PC-9 (cell line): Measurements from ENCODE around the gene ANO4. TPM values are rescaled to one million over a fixed set of nuclear protein-coding genes. Genes with fewer than 3 reads are reported as not detected.
A peak's percentile ranks its signal among the peaks of the same experiment; 100 is the strongest.

Experiments used
- BruUV-seq: library from RNA; stranded (reverse); fragments of 400-500 nt; replicated peaks from 2 replicates; lab custom pipeline; 2021; lab: Mats Ljungman, UMichigan
- CTCF ChIA-PET: fragments of 300-600 bp; sonication (Branson Sonifier 250); formaldehyde crosslinking; loops from one replicate; lab custom pipeline; 2022; ENCODE audit warnings: antibody characterized with exemption; lab: Charles Lee
- POLR2A ChIA-PET: fragments of 300-600 bp; sonication (Branson Sonifier 250); formaldehyde crosslinking; loops from one replicate; lab custom pipeline; 2022; ENCODE audit warnings: antibody characterized with exemption; ENCODE audit not compliant: unreplicated experiment; lab: Charles Lee
- DNase-seq, 2 experiments: peaks; one replicate each; pipeline versions ENCODE4 v3.0.0 to v3.0.0-alpha.2; 2015 to 2022; ENCODE audit warnings: mixed read lengths in 1 of 2
- H2AFZ ChIP-seq: fragments of 200-600 bp; sonication (generic); 2 replicates; pipeline ENCODE4 v1.8.1; 2017; ENCODE audit warnings: antibody characterized with exemption
- H3F3A ChIP-seq: fragments of 200-600 bp; sonication (generic); 2 replicates; pipeline ENCODE4 v1.8.1; 2017; ENCODE audit warnings: antibody characterized with exemption, mild to moderate bottlenecking, low read depth; ENCODE audit not compliant: insufficient read depth
- H3K27ac ChIP-seq: fragments of 200-600 bp; sonication (generic); 2 replicates; pipeline ENCODE4 v1.6.1; 2016; ENCODE audit warnings: mixed run types
- H3K27me3 ChIP-seq: fragments of 200-600 bp; sonication (generic); 2 replicates; pipeline ENCODE4 v1.6.1; 2016; ENCODE audit warnings: low read depth, mixed run types; ENCODE audit not compliant: insufficient read depth
- H3K36me3 ChIP-seq: fragments of 200-600 bp; sonication (generic); 2 replicates; pipeline ENCODE4 v1.6.1; 2016; ENCODE audit warnings: low read depth, mixed run types
- H3K4me1 ChIP-seq: fragments of 200-600 bp; sonication (generic); replicated peaks from 2 replicates; pipeline ENCODE4 v1.6.1; 2016; ENCODE audit warnings: mixed run types; ENCODE audit not compliant: insufficient read depth
- H3K4me2 ChIP-seq: fragments of 200-600 bp; sonication (generic); 2 replicates; pipeline ENCODE4 v1.6.1; 2017; ENCODE audit warnings: mixed run types
- H3K4me3 ChIP-seq: fragments of 200-600 bp; sonication (generic); 2 replicates; pipeline ENCODE4 v1.6.1; 2016; ENCODE audit warnings: mixed run types
- H3K79me2 ChIP-seq: fragments of 200-600 bp; sonication (generic); 2 replicates; pipeline ENCODE4 v1.6.1; 2017; ENCODE audit warnings: low read depth, mixed run types
- H3K9me2 ChIP-seq: fragments of 200-600 bp; sonication (generic); 2 replicates; pipeline ENCODE4 v1.8.1; 2017; ENCODE audit warnings: mild to moderate bottlenecking; ENCODE audit not compliant: insufficient read depth
- H3K9me3 ChIP-seq: fragments of 200-600 bp; sonication (generic); 2 replicates; pipeline ENCODE4 v1.8.1; 2016; ENCODE audit warnings: low read depth; ENCODE audit not compliant: insufficient read depth
- H4K20me1 ChIP-seq: fragments of 200-600 bp; sonication (generic); 2 replicates; pipeline ENCODE4 v1.8.1; 2017; ENCODE audit not compliant: insufficient read depth
- CTCF ChIP-seq: fragments of 200-600 bp; sonication (generic); conservative IDR thresholded peaks from 2 replicates; pipeline ENCODE4 v1.6.1; 2017; ENCODE audit warnings: mixed run types, antibody characterized with exemption, mild to moderate bottlenecking, moderate library complexity
- EZH2 ChIP-seq: fragments of 200-600 bp; sonication (generic); IDR thresholded peaks from 2 replicates; pipeline ENCODE4 v1.8.0; 2017; ENCODE audit warnings: antibody characterized with exemption, low read depth
- intact Hi-C: fragments of 100-400 bp; cut with micrococcal nuclease; formaldehyde crosslinking; loops from one replicate; pipeline ENCODE4 v1.10.0; 2022; ENCODE audit not compliant: unreplicated experiment
- total RNA-seq: library from RNA; stranded (reverse); gene quantifications from 2 replicates; pipeline ENCODE4 v1.2.3, GENCODE V29; 2021

Gene ANO4
- total RNA-seq, 1 experiment from 2014 or later, result not detected

GRCh38 chr12:100919116-100919515, 124.5 kb downstream of the ANO4 start:
- no peak for DNase-seq
- TF ChIP-seq EZH2 (no peak), CTCF (no peak)
- Histone ChIP-seq H3K4me1 (no peaks in the 10 kb centered on the region), H3K4me3 (no peak overlapping the region), H3K27ac (no peak overlapping the region), H3K36me3 (no peaks in the 10 kb centered on the region), H2AFZ (no peak overlapping the region), H3K27me3 (no peaks in the 10 kb centered on the region), H3K9me2 (no peaks in the 10 kb centered on the region), H4K20me1 (no peaks in the 10 kb centered on the region), H3K9me3 (no peaks in the 10 kb centered on the region), H3K4me2 (no peak overlapping the region), H3F3A (no peaks in the 10 kb centered on the region), H3K79me2 (no peaks in the 10 kb centered on the region)
- BruUV-seq, result no TSS peak
- ChIA-PET CTCF (no interaction called here), POLR2A (no interaction called here)
- intact Hi-C loops, result no loop called here

- BruUV-seq, result no TSS peak
- Histone ChIP-seq H3K79me2 (no peaks in the 10 kb centered on the region), H3K4me1 (no peaks in the 10 kb centered on the region), H2AFZ (no peak overlapping the region), H3F3A (no peaks in the 10 kb centered on the region), H3K4me3 (no peak overlapping the region), H3K27ac (no peak overlapping the region), H3K9me2 (no peaks in the 10 kb centered on the region), H4K20me1 (no peaks in the 10 kb centered on the region), H3K36me3 (no peaks in the 10 kb centered on the region), H3K27me3 (no peaks in the 10 kb centered on the region), H3K4me2 (no peak overlapping the region), H3K9me3 (no peaks in the 10 kb centered on the region)
- ChIA-PET POLR2A (interaction anchor here (0.6 kb wide), 1 partner anchor 539 kb away, joined by 6 read pairs; no protein-coding TSS in a partner anchor), CTCF (no interaction called here)
- DNase-seq, result no peak
- TF ChIP-seq CTCF (no peak), EZH2 (no peak)
- intact Hi-C loops, result no loop called here
Measured at GRCh38 chr12:100920493-100920892, 125.9 kb downstream of the ANO4 start.

GRCh38 chr12:100926669-100927248, 132.2 kb downstream of the ANO4 start:
- intact Hi-C loops, result no loop called here
- Histone ChIP-seq H3F3A (no peaks in the 10 kb centered on the region), H3K79me2 (no peaks in the 10 kb centered on the region), H2AFZ (no peak overlapping the region), H3K9me2 (no peaks in the 10 kb centered on the region), H3K27me3 (no peaks in the 10 kb centered on the region), H3K27ac (no peak overlapping the region), H3K36me3 (no peaks in the 10 kb centered on the region), H3K4me1 (no peaks in the 10 kb centered on the region), H4K20me1 (no peaks in the 10 kb centered on the region), H3K4me2 (no peak overlapping the region), H3K9me3 (no peaks in the 10 kb centered on the region), H3K4me3 (no peak overlapping the region)
- DNase-seq, result peak in 1 of 2 experiments; percentile 1
- POLR2A ChIA-PET, result no interaction called here
- no peak for TF ChIP-seq EZH2
- no peak for TF ChIP-seq CTCF
- BruUV-seq, result no TSS peak
- CTCF ChIA-PET, result no interaction called here
